AG04449 (cell line): ENCODE results near the gene TCFL5.

Experiments used
- CTCF ChIA-PET: fragments of 350-600 bp; formaldehyde crosslinking; extraction: SDS; loops from one replicate; lab custom pipeline; 2021; ENCODE audit warnings: antibody characterized with exemption; lab: Yijun Ruan, JAX
- POLR2A ChIA-PET: fragments of 400-600, 350-600 bp; formaldehyde crosslinking; extraction: SDS; loops from one replicate; lab custom pipeline; 2020; ENCODE audit warnings: antibody characterized with exemption, inconsistent platforms; lab: Yijun Ruan, JAX
- DNase-seq: peaks from one replicate; pipeline ENCODE4 v3.0.0-alpha.2; 2010; ENCODE audit warnings: low read depth, low spot score
- H3K4me3 ChIP-seq: 2 replicates; pipeline ENCODE4 v1.5.1; 2011; ENCODE audit warnings: low read depth, mild to moderate bottlenecking, control low read depth, low read length
- TF ChIP-seq, protein P1 (sequence below): IDR thresholded peaks from one replicate; pipeline ENCODE4 v1.5.1; 2011; ENCODE audit warnings: mild to moderate bottlenecking, moderate library complexity, low read length, control low read depth, inconsistent platforms; ENCODE audit not compliant: insufficient read depth; ENCODE audit errors: missing control alignments

The TCFL5 gene

DNA sequence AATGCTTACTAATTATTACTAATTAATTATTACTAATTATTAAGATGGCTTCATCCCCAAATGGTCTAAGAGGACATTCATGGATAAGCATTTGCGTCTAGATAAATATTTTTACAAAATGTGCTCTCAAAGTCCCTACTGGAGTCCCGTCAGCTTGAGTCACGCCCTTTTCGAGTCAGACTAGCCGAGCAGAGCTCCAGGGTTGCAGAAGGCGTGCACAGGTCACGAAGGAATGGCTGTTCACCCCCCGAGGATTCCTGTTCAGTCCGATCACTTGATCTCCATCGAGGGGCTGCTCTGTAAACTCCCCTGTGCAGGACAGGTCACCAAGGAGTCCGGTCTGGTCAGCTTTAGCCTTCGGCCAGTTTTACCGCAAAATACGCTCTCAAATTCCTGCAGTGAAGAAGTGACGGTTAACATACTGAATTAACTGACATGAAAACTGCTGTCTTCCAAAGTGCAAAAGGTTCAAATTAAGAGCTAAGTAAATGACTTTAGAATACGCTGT, 19.9 kb downstream of the TCFL5 start:
- TF ChIP-seq, protein P1, sequence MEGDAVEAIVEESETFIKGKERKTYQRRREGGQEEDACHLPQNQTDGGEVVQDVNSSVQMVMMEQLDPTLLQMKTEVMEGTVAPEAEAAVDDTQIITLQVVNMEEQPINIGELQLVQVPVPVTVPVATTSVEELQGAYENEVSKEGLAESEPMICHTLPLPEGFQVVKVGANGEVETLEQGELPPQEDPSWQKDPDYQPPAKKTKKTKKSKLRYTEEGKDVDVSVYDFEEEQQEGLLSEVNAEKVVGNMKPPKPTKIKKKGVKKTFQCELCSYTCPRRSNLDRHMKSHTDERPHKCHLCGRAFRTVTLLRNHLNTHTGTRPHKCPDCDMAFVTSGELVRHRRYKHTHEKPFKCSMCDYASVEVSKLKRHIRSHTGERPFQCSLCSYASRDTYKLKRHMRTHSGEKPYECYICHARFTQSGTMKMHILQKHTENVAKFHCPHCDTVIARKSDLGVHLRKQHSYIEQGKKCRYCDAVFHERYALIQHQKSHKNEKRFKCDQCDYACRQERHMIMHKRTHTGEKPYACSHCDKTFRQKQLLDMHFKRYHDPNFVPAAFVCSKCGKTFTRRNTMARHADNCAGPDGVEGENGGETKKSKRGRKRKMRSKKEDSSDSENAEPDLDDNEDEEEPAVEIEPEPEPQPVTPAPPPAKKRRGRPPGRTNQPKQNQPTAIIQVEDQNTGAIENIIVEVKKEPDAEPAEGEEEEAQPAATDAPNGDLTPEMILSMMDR: no peak
- no peak for DNase-seq
- POLR2A ChIA-PET: no interaction called here
- CTCF ChIA-PET: interaction anchor here (1.0 to 1.3 kb wide), 3 partner anchors 16 to 34 kb away, joined by 3 read pairs; no protein-coding TSS in a partner anchor
- no peak overlapping the region for H3K4me3 ChIP-seq

DNA sequence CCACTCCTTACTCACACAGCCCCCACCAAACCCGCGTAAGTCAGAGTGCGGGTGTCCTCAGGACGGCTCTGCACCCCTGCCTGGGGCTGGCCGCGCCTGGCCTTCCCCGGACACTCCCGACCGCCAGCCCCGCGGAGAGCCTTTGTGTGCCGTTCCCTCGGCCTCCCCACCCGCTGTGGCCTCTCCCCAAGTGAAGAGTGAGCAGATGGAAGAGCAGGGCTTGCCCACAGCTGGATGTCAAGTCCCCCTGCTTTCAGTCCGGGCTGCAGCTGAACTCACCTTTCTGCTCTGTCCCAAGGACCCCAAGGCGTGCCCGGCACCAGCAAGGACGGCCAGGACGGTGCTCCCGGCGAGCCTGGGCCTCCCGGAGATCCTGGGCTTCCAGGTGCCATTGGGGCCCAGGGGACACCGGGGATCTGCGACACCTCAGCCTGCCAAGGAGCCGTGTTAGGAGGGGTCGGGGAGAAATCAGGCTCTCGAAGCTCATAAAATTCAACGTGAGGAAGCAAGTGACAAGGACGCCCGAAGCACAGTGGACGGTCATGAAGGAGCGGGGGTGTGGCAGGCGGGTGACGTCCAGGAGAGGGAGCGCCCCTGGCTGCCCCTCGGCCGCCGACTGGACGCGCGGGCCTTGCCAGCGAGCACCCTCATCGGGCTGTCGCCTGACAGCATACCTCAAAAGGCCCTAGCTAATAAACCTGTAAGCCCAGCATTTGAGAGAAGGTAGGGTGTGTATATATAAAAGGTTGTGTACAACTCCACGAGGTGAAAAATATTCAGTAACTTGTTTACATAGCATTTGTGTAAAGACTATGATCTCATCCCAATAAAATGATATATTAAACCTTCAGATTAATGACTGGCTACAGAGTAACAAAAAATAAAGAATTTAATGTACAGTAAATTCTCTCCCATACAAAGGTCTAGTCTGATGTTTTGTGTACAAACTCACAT, 21.1 kb downstream of the TCFL5 start:
- CTCF ChIA-PET: interaction anchor here (1.0 kb wide), 1 partner anchor 17 kb away, joined by 3 read pairs; no protein-coding TSS in a partner anchor
- TF ChIP-seq, protein P1: no peak
- no peak overlapping the region for H3K4me3 ChIP-seq
- no peak for DNase-seq
- POLR2A ChIA-PET: no interaction called here

DNA sequence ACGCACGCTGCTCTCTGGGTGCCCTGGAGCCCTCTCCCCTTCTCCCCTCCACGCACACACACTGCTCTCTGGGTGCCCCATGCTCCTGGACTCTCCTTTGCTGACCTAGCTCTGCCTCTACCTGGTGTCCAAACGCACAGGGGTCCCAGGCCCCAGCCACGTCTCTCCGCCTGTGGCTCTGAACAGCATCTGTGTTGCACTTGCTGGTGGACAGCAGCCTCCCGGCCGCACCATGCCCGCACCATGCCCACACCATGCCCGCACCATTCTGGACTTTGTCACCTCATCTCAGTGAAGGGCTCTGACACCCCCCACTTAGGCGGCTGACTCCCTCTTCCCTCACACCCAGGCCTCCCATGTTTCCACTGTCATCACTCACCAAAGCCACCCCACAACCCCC, 21.8 kb downstream of the TCFL5 start:
- no peak overlapping the region for H3K4me3 ChIP-seq
- DNase-seq: no peak
- TF ChIP-seq, protein P1: no peak
- POLR2A ChIA-PET: no interaction called here
- CTCF ChIA-PET: no interaction called here

DNA sequence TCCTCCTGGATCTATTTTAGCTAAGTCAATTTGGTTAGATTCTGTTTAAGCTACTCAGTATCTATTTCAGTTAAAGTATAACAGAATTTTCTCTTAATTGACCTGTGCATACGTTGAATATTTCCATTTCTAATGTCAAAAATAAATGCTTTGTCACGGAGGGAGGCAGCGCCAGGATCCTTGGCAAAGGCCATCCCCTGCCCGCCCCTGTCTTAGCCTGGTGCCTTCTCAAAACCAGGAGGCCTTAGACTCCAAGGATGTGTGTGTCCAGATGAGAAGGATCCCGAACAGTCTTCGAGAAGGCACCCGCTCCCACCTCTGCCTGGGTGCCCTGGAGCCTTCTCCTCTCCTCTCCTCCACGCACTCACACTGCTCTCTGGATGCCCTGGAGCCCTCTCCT, 22.4 kb downstream of the TCFL5 start:
- TF ChIP-seq, protein P1: no peak
- no peak overlapping the region for H3K4me3 ChIP-seq
- ChIA-PET POLR2A (no interaction called here), CTCF (interaction anchor here (1.0 kb wide), 1 partner anchor 31 kb away, joined by 4 read pairs; no protein-coding TSS in a partner anchor)
- no peak for DNase-seq

DNA sequence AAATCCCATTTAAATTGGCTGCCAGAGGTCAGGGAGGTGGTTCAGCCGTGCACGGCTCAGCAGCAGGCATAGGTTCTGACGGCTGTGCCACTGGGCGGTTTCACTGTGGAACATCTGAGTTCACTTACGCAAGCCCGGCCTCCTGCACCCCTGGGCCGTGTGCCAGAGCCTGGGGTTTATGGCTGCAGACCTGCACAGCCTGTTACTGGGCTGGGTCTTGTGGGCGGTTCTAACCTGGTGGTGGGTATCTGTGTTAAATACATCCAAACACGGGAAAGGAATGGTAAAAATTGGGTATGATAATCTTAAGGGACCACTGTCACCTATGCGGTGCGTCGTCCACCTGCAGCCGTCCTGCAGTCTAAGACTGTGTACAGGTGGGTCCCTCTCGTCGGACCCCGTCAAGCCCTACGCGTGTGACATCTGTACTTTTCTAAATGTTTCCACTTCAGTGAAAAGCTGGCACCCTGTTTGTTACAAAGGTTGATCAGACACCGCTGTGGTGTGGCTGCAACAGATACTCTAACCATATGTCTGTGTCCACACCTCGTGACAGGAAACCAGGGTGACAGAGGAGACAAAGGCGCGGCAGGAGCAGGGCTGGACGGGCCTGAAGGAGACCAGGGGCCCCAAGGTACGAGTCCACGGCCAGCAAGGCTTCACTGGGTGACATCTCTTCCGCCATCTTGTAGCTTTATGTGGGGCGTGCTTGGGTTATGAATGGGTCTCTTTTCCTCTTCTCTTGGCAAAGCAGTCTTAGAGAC, 23.3 kb downstream of the TCFL5 start:
- CTCF ChIA-PET: interaction anchor here (1.0 kb wide), 1 partner anchor 30 kb away, joined by 4 read pairs; no protein-coding TSS in a partner anchor
- POLR2A ChIA-PET: no interaction called here
- TF ChIP-seq, protein P1: no peak
- DNase-seq: no peak
- H3K4me3 ChIP-seq: no peak overlapping the region
